HepG2 (cell line): ENCODE results near the gene CPO. TPM values are rescaled to one million over a fixed set of nuclear protein-coding genes. Genes with fewer than 3 reads are reported as not detected.

ENCODE experiments used
- ATAC-seq: fragments of 200-7000 bp; cut with Tn5 transposase; 3 replicates; pipeline ENCODE4 v1.9.1; 2020; ENCODE audit warnings: mild to moderate bottlenecking, moderate library complexity
- BruUV-seq: library from RNA; stranded (reverse); fragments of 400-500 nt; replicated peaks from 2 replicates; lab custom pipeline; 2021; lab: Mats Ljungman, UMichigan
- CTCF ChIA-PET: fragments of 300-600 bp; formaldehyde crosslinking; extraction: SDS; loops from one replicate; lab custom pipeline; 2021; ENCODE audit warnings: low total read pairs, inconsistent platforms, low intra/inter-chr PET ratio; lab: Yijun Ruan, JAX
- POLR2A ChIA-PET: fragments of 350-600 bp; sonication (Branson Sonifier 250); formaldehyde crosslinking; loops from one replicate; lab custom pipeline; 2020; ENCODE audit warnings: antibody characterized with exemption, inconsistent platforms; lab: Yijun Ruan, JAX
- DNase-seq: peaks from one replicate; pipeline ENCODE4 v3.0.0-alpha.2; 2015; ENCODE audit warnings: low spot score
- FAIRE-seq: peaks from 3 replicates; lab custom pipeline; 2011; peaks lifted over from hg19 to GRCh38; lab: Jason Lieb, UNC
- H2AFZ ChIP-seq: one replicate; pipeline ENCODE4 v1.6.1; 2011; ENCODE audit warnings: low read length, inconsistent platforms
- H3K27ac ChIP-seq: fragments of 300-600 bp; 3 replicates; pipeline ENCODE4 v1.8.0; 2011; ENCODE audit warnings: mixed run types, mild to moderate bottlenecking, mixed read lengths, low read length, inconsistent platforms; ENCODE audit not compliant: insufficient read depth; ENCODE audit errors: extremely low read length
- H3K27me3 ChIP-seq, 2 experiments: fragments of 200-600 bp in 1 of 2; 2 replicates in 1 of 2; 3 replicates in 1 of 2; pipeline versions ENCODE4 v1.6.0 to v1.8.0; 2011; ENCODE audit warnings: low read length in 2 of 2, mild to moderate bottlenecking in 2 of 2, moderate library complexity in 2 of 2, inconsistent platforms in 1 of 2; ENCODE audit not compliant: insufficient read depth in 2 of 2, control insufficient read depth in 1 of 2
- H3K36me3 ChIP-seq, 2 experiments: fragments of 200-600 bp in 1 of 2; replicated peaks in 1 of 2; 2 replicates in 1 of 2; 3 replicates in 1 of 2; pipeline versions ENCODE4 v1.5.1 to v1.8.0; 2011; ENCODE audit warnings: low read length in 2 of 2, inconsistent platforms in 1 of 2; ENCODE audit not compliant: insufficient read depth in 2 of 2, control insufficient read depth in 1 of 2
- H3K4me1 ChIP-seq: 2 replicates; pipeline ENCODE4 v1.5.1; 2012; ENCODE audit warnings: low read length, inconsistent platforms; ENCODE audit not compliant: insufficient read depth
- H3K4me2 ChIP-seq: 2 replicates; pipeline ENCODE4 v1.6.0; 2011; ENCODE audit warnings: low read depth, low read length, inconsistent platforms
- H3K4me3 ChIP-seq, 3 experiments: fragments of 200-600 bp in 1 of 3; sonication (generic), shearing (Covaris generic) in 1 of 3; replicated peaks in 1 of 3; 2 replicates each; pipeline ENCODE4 v1.5.1; 2011 to 2016; ENCODE audit warnings: low read length in 3 of 3, inconsistent platforms in 2 of 3, low read depth in 2 of 3, mild to moderate bottlenecking in 2 of 3, control low read depth in 1 of 3, mixed read lengths in 1 of 3; ENCODE audit not compliant: insufficient read depth in 1 of 3
- H3K79me2 ChIP-seq: one replicate; pipeline ENCODE4 v1.6.1; 2011; ENCODE audit warnings: low read length, inconsistent platforms; ENCODE audit not compliant: insufficient read depth
- H3K9ac ChIP-seq: 2 replicates; pipeline ENCODE4 v1.6.0; 2011; ENCODE audit warnings: mild to moderate bottlenecking, low read depth, low read length, inconsistent platforms; ENCODE audit not compliant: insufficient read depth
- H3K9me3 ChIP-seq: 2 replicates; pipeline ENCODE4 v1.5.1; 2012; ENCODE audit warnings: mild to moderate bottlenecking, low read length
- H4K20me1 ChIP-seq: 2 replicates; pipeline ENCODE4 v1.6.0; 2011; ENCODE audit warnings: inconsistent platforms, mild to moderate bottlenecking, low read length, moderate library complexity; ENCODE audit not compliant: insufficient read depth
- BCL6 ChIP-seq: IDR thresholded peaks from 2 replicates; pipeline ENCODE4 v1.6.1; 2016; ENCODE audit warnings: missing genetic modification reagents, missing compliant biosample characterization
- CEBPB ChIP-seq: IDR thresholded peaks from 2 replicates; pipeline ENCODE4 v1.6.1; 2011; ENCODE audit warnings: low read depth, low read length, improper control_type of control experiment, borderline replicate concordance
- CEBPG ChIP-seq: IDR thresholded peaks from 2 replicates; pipeline ENCODE4 v1.6.1; 2016
- HES4 ChIP-seq: sonication (generic); formaldehyde crosslinking; IDR thresholded peaks from 2 replicates; pipeline ENCODE4 v1.9.0; 2021; ENCODE audit warnings: mild to moderate bottlenecking, missing genetic modification reagents, borderline replicate concordance
- MYNN ChIP-seq: sonication (generic); formaldehyde crosslinking; IDR thresholded peaks from 2 replicates; pipeline ENCODE4 v1.4.0; 2020; ENCODE audit warnings: mild to moderate bottlenecking, low read depth, missing genetic modification reagents
- NR0B2 ChIP-seq: sonication (generic); formaldehyde crosslinking; IDR thresholded peaks from 2 replicates; pipeline ENCODE4 v1.4.0; 2020; ENCODE audit warnings: mild to moderate bottlenecking, missing genetic modification reagents
- TRIM24 ChIP-seq: sonication (generic); formaldehyde crosslinking; IDR thresholded peaks from 2 replicates; pipeline ENCODE4 v1.8.0; 2022; ENCODE audit warnings: mild to moderate bottlenecking, missing genetic modification reagents
- ZIK1 ChIP-seq: sonication (generic); formaldehyde crosslinking; IDR thresholded peaks from 2 replicates; pipeline ENCODE4 v1.5.0; 2020; ENCODE audit warnings: mild to moderate bottlenecking, low read depth, missing genetic modification reagents, borderline replicate concordance
- ZMAT3 ChIP-seq: sonication (generic); formaldehyde crosslinking; conservative IDR thresholded peaks from 2 replicates; pipeline ENCODE4 v1.7.0; 2021; ENCODE audit warnings: missing genetic modification reagents
- ZNF782 ChIP-seq: sonication (generic); formaldehyde crosslinking; IDR thresholded peaks from 2 replicates; pipeline ENCODE4 v1.4.0; 2020; ENCODE audit warnings: missing genetic modification reagents, mild to moderate bottlenecking, borderline replicate concordance
- WGBS: methylation state at CpG from one replicate; pipeline ENCODE4 v1.1.6; 2017; ENCODE audit warnings: low lambda C conversion rate; 5-methylcytosine and 5-hydroxymethylcytosine counted together
- in situ Hi-C: cut with HindIII; loops from 2 replicates; pipeline ENCODE4 v1.10.0; 2017; ENCODE audit warnings: low pct_unique_long_range_greater_than_20kb; ENCODE audit not compliant: extremely low pct_ligation_motif_present
- intact Hi-C: fragments of 100-400 bp; cut with micrococcal nuclease; formaldehyde crosslinking; loops from one replicate; pipeline ENCODE4 v1.10.0; 2022; ENCODE audit not compliant: unreplicated experiment
- polyA plus RNA-seq, 8 experiments: library from polyadenylated mRNA; depleted of rRNA in 3 of 8; stranded (reverse) in 7 of 8; unstranded in 1 of 8; fragments of >200 nt; fragmentation: Illumina TruSeq in 4 of 8; extraction: Trizol in 4 of 8; gene quantifications; 2 replicates each; pipeline versions ENCODE4 v1.2.1 to v1.2.3, GENCODE V29; 2011 to 2016; ENCODE audit warnings: low read depth in 4 of 8, missing spikeins in 1 of 8, mixed read lengths in 1 of 8; ENCODE audit not compliant: insufficient read depth in 1 of 8
- total RNA-seq, 5 experiments: library from RNA; depleted of rRNA; stranded (reverse); fragments of >200 nt; fragmentation: Illumina TruSeq; extraction: Trizol; gene quantifications; 2 replicates each; pipeline ENCODE4 v1.2.3, GENCODE V29; 2016; ENCODE audit warnings: low read depth in 1 of 5
- TF ChIP-seq, protein P1 (sequence below), 2 experiments: fragments of 450-650 bp in 1 of 2; sonication (generic) in 1 of 2; formaldehyde crosslinking; IDR thresholded peaks; 2 replicates each; pipeline versions ENCODE4 v1.5.0 to v1.8.0; 2020 to 2022; ENCODE audit warnings: mild to moderate bottlenecking in 1 of 2, missing genetic modification reagents in 1 of 2
- TF ChIP-seq, protein P2 (sequence below): sonication (generic); formaldehyde crosslinking; IDR thresholded peaks from 2 replicates; pipeline ENCODE4 v1.8.1; 2023; ENCODE audit warnings: mild to moderate bottlenecking, missing genetic modification reagents, borderline replicate concordance
- TF ChIP-seq, protein P3 (sequence below): sonication (generic); formaldehyde crosslinking; IDR thresholded peaks from 2 replicates; pipeline ENCODE4 v1.4.0; 2020; ENCODE audit warnings: missing genetic modification reagents, borderline replicate concordance

Gene CPO
- total and polyA plus RNA-seq, 2 of the 13 experiments (the other 11 are each of a cell fraction or from before 2014, with no cell fraction given): 0.07 TPM; not detected in 1

- FAIRE-seq (no peak), DNase-seq (no peak), ATAC-seq (no peak)
- Histone ChIP-seq H3K27ac (no peak overlapping the region), H3K9ac (no peak overlapping the region), H2AFZ (no peak overlapping the region), H3K79me2 (no peaks in the 10 kb centered on the region), H3K4me1 (peaks cover 11% of the 10 kb centered on the region; the same call in 1 of the 2 replicates), H3K9me3 (peaks cover 8% of the 10 kb centered on the region), H3K27me3 (no peaks in the 10 kb centered on the region), H3K36me3 (no peaks in the 10 kb centered on the region), H4K20me1 (no peaks in the 10 kb centered on the region), H3K4me2 (no peak overlapping the region), H3K4me3 (no peak overlapping the region)
- in situ Hi-C loops (no loop called here), intact Hi-C loops (no loop called here)
- no TSS peak for BruUV-seq
- POLR2A ChIA-PET: no interaction called here
- CTCF ChIA-PET: no interaction called here
- WGBS: 0% methylated on average over 3 of the region's 3 CpGs
- TF ChIP-seq ZMAT3 (CRISPR knock-in tag) (no peak), MYNN (CRISPR knock-in tag) (no peak), CEBPG (CRISPR knock-in tag) (peak; percentile 56), TRIM24 (no peak), ZNF782 (no peak), HES4 (no peak), CEBPB (peak; percentile 72), BCL6 (CRISPR knock-in tag) (no peak), NR0B2 (CRISPR knock-in tag) (no peak), ZIK1 (CRISPR knock-in tag) (no peak)
- TF ChIP-seq, protein P1, sequence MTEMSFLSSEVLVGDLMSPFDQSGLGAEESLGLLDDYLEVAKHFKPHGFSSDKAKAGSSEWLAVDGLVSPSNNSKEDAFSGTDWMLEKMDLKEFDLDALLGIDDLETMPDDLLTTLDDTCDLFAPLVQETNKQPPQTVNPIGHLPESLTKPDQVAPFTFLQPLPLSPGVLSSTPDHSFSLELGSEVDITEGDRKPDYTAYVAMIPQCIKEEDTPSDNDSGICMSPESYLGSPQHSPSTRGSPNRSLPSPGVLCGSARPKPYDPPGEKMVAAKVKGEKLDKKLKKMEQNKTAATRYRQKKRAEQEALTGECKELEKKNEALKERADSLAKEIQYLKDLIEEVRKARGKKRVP (CRISPR knock-in tag; IDR thresholded peaks at IDR 0.05): 0 out of 4 replicates have a peak, but pooled peaks of 1 of the 2 experiments have one; percentile 39
- TF ChIP-seq, protein P2, sequence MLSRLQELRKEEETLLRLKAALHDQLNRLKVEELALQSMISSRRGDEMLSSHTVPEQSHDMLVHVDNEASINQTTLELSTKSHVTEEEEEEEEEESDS (CRISPR knock-in tag): no peak
- TF ChIP-seq, protein P3, sequence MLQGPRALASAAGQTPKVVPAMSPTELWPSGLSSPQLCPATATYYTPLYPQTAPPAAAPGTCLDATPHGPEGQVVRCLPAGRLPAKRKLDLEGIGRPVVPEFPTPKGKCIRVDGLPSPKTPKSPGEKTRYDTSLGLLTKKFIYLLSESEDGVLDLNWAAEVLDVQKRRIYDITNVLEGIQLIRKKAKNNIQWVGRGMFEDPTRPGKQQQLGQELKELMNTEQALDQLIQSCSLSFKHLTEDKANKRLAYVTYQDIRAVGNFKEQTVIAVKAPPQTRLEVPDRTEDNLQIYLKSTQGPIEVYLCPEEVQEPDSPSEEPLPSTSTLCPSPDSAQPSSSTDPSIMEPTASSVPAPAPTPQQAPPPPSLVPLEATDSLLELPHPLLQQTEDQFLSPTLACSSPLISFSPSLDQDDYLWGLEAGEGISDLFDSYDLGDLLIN (CRISPR knock-in tag): no peak
Observed at GRCh38 chr2:206971805-206972204, 32.5 kb downstream of the CPO start.
